Right lobe of liver (tissue), 4 donors: ENCODE data around the gene PDYN.

Experiments used
- POLR2A ChIP-seq: fragments of 450-650 bp; IDR thresholded peaks from one replicate; pipeline ENCODE4 v1.6.1; 2017; ENCODE audit warnings: antibody characterized with exemption, mild to moderate bottlenecking
- TF ChIP-seq, protein P1 (sequence below), 4 donors: fragments of 200-600 bp in 3 of 4; fragments of 450-650 bp in 1 of 4; IDR thresholded peaks; one replicate each; pipeline versions ENCODE4 v1.5.1 to v1.8.0; 2016 to 2022; ENCODE audit warnings: antibody characterized with exemption in 4 of 4, mild to moderate bottlenecking in 2 of 4
- donor health status: DM: no; HTN: no; CAD: no.
- donor health status: DM: no; HTN: no; CAD: no.
- donor health status: DM: no; HTN: yes; CAD: no.

DNA sequence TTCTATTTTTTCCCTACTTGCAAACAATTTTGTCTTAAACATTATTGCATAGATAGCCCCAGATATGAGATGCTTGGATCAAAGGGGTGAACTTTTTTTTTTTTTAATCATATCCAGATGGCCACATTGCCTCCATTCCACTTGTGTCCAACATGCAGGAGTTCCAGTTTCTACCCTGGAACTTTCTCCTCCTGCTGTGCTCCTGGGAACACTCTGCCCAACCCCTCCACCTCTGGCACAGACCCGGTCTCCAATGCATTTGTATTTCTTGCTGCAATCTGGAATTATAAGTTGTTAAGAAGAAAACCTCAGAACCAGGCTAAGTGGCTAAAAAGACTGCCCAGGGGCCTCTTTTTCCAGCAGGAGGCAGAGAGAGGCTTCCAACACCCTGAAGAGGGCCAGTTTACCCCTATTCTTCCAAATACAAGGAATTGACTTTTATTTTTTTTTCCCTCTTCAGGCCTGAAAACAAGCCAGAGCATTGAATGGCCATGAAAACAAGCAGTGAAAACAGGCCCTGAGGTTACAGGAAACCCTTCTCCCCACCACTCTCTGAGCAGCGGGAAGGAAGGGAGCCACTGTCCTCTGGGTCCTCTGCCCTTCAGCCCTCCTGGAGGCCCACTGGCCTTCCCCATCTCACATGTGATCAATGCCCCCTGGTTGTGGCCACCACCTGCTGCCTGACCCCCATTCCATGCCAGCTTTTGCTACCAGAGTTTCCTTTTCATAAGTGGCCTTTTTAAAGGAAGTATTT lies 44.3 kb downstream of the PDYN start:
- TF ChIP-seq POLR2A, result no peak
- TF ChIP-seq, protein P1, sequence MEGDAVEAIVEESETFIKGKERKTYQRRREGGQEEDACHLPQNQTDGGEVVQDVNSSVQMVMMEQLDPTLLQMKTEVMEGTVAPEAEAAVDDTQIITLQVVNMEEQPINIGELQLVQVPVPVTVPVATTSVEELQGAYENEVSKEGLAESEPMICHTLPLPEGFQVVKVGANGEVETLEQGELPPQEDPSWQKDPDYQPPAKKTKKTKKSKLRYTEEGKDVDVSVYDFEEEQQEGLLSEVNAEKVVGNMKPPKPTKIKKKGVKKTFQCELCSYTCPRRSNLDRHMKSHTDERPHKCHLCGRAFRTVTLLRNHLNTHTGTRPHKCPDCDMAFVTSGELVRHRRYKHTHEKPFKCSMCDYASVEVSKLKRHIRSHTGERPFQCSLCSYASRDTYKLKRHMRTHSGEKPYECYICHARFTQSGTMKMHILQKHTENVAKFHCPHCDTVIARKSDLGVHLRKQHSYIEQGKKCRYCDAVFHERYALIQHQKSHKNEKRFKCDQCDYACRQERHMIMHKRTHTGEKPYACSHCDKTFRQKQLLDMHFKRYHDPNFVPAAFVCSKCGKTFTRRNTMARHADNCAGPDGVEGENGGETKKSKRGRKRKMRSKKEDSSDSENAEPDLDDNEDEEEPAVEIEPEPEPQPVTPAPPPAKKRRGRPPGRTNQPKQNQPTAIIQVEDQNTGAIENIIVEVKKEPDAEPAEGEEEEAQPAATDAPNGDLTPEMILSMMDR (IDR thresholded peaks at IDR 0.05), result no peak
